Activated CD4-positive, CD25-positive, alpha-beta regulatory T cell (primary cell): ENCODE measurements around the gene GAA.
"Not testable (repeated sequence)": the region's sequence is repeated elsewhere in the genome, so short reads cannot be mapped to it uniquely, and the experiment has no call there.

Source experiments
- DNase-seq, 4 experiments: peaks; one replicate each; lab custom pipeline; 2025; lab: John Stamatoyannopoulos, UW

Gene GAA

DNA sequence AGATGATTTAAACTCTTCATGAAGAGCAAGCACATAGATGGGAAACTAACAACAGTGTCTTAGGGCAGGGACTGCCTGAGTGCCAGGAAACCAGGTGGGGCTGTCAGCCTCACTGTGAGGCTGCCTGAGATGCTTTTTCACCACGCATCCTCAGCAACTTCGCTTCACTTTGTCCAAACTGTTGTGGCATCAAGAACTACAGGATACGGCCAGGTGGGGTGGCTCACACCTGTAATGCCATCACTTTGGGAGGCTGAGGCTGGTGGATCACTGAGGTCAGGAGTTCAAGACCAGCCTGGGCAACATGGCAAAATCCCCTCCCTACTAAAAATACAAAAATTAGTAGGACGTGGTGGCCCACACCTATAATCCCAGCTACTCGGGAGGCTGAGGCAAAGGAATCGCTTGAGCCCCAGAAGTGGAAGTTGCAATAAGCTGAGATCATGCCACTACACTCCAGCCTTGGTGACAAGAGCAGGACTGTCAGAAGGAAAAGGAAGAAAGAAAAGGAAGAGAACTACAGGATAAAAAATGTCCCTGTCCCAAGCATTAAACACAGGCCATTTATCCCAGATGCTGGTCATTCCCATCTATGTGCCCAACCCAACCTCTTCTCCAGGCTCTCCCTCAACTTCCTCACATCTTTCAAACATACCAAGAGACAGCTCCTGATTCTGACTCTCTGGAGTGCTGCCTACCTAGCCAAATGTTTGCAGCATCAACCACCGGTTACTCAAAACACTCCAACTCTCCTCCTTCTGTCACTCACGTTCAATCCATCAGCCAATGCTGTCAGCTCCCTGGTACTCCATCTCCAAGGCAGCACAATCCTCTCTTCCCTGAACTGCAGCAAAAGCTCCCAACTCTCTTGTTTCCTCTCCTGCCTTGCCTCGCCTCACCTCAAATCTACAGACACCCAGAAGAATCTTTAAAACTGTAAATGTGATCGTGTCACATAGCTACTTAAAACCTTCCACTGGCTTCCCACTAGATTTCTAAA is 44.0 kb downstream of the GAA start:
- DNase-seq = no peak

- no peak for DNase-seq
Observed at GRCh38 chr17:80146121-80147034, 45.0 kb downstream of the GAA start.

DNA sequence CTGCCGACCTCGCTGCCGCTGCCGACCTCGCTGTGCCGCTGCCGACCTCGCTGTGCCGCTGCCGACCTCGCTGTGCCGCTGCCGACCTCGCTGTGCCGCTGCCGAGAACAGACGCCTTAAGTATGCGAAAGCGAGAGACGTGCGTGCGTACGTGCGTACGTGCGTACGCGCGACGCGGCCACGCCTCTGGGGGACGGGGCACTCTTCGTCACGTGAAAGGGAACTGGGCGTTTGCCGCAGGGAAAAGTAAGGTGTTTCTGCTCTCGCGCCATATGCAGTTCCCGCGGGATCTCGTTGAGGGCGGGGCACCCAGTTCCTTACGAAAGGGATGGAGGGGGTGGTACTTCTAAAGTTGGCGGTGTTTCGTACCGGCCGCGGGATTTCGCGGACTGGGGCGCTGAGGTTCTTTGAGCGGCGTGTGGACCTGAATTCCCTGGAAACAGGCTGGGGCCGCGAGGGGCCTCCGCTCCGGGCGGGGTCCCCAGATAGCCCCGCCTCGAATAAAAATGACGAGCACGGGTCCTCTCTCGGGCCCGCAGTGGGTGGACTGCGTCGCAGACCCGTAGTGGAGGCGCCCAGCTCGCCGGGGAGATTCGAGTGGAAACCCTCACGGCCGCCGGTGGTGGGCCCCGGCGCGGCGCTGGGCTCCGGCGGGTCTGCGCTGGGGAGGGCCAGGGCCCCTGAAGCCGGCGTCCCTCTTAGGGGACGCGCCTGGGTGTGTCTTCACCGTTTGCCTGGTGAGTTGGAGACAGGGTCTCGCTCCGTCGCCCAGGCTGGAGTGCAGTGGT is 45.8 kb downstream of the GAA start, which contains the start of gene EIF4A3:
TSS of gene EIF4A3 (minus strand) at position 94 of the 788 bp plus-strand sequence. CDS start 167 bp downstream, outside the sequence.
- peak; percentile 85 to 93 (median 90) for DNase-seq

- DNase-seq = no peak
Observed at GRCh38 chr17:80151333-80151732, 50.0 kb downstream of the GAA start.

DNA sequence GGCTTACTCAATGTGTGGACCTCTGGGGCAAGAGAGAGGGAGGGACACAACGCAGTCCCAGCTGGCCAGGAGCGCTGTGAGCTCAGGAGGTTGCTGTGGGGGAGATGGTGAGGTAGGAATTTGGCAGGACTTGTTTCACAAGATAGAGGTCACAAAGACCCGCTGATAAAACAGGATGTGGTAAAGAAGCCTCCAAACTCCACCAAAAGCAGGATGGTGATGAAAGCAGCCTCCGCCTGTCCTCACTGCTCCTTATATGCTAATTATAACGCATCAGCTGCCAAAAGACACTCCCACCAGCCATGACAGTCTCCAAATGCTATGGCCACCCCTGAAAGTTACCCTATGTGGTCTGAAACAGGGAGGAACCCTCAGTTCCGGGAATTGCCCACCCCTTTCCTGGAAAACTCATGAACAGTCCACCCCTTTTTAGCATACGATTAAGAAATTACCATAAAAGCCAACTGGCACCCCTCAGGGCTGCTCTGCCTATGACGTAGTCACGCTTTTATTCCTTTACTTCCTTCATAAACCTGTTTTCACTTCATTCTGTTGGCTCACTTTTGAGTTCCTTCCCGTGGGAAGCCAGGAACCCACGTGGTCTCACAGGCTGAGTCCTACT is 50.8 kb downstream of the GAA start:
- DNase-seq = no peak

DNA sequence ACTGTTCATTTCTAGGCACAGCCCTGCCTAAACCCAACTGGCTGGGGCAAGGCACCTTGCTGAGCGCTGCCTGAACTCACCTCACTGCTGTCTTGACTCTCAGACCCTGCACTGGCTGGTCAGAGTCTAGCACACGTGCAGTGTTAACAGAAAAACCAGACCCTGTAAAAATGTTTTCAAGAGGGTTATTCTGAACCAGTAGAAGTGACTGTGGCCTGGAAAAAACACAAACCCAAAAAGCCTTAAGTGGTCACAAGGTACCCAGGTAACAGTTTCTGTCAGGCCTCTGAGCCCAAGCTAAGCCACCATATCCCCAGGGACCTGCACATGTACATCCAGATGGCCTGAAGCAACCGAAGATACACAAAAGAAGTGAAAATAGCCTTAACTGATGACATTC is 51.6 kb downstream of the GAA start:
- no peak for DNase-seq

DNA sequence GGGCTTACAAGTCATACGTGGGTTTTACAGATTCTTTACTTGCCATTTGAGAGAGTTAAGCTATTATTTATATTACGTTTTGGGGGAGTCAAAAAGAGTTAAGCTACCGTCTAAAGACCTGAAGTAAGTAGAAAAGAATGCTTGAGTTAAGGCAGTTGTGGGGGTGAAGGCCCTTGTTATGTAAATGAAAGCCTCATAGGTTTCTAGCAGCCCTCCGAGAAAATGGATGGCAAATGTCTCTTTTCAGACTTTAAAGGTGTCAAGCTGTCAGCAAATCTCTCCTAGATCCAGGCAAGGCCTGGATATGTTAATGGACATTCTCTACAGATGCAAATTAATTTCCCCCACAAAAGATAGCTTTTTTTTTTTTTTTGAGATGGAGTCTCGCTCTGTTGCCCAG is 52.8 kb downstream of the GAA start:
- no peak for DNase-seq

- not testable (repeated sequence) for DNase-seq
Observed at GRCh38 chr17:80155600-80155999, 54.2 kb downstream of the GAA start.

DNA sequence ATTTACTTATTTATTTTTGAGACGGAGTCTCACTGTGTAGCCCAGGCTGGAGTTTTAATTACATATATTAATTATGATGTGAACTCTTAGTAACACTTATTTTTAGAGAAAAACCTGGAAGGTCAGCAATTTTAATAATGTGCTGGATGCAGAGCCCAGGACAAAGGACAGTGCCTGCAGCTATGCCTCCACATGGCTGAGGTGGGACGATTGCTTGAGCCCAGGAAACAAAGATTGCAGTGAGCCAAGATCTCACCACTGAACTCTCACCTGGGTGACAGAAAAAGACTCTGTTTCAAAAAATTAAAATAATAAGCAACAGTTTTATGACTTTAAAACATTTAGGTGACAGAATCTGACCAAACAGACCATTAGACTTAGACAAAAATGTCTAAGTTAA is 57.5 kb downstream of the GAA start:
- no peak for DNase-seq

GRCh38 chr17:80160536-80160935 is 59.2 kb downstream of the GAA start:
- no peak for DNase-seq

GRCh38 chr17:80163336-80163735 is 62.0 kb downstream of the GAA start:
- DNase-seq = no peak

GRCh38 chr17:80164185-80164584 is 62.8 kb downstream of the GAA start:
- no peak for DNase-seq

- DNase-seq = no peak
Observed at GRCh38 chr17:80166446-80166845, 65.1 kb downstream of the GAA start.

DNA sequence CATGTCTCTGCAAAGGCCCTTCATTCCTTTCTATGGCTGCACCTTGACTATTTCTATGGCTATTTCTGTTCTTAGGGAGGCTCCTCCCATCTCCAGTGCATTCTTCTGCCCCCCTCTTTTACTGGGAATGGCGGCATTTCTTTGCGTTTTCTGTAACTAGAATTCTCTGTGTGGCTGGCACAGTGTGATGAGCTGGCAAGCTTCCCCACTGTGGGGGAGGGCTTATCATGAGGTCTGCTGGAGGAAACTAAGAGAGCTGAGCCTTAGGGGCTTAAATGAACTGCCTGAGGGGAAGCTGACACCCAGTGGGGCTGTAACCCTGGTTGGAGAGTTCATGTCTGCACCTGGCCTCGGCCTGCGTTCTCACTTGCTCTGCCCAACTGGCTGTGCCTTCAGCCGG is 67.0 kb downstream of the GAA start:
- no peak for DNase-seq

- no peak for DNase-seq
Observed at GRCh38 chr17:80169107-80169506, 67.7 kb downstream of the GAA start.
